ENCODE results near the gene ROBO1. TPM values are rescaled to one million over a fixed set of nuclear protein-coding genes. Genes with fewer than 3 reads are reported as not detected.

Gene ROBO1
- total RNA-seq, 1 donor: 69.8 TPM

- Histone ChIP-seq H2AFZ (ENCODE audit: low read length) (no peak overlapping the region), H4K20me1 (ENCODE audit: insufficient read depth, low read length) (no peaks in the 10 kb centered on the region), H3K4me1 (ENCODE audit: insufficient read depth, low read length) (no peaks in the 10 kb centered on the region), H3K4me2 (ENCODE audit: insufficient read depth, low read length) (no peak overlapping the region), H3K36me3 (ENCODE audit: insufficient read depth, low read length) (no peaks in the 10 kb centered on the region), H3K27me3 (ENCODE audit: insufficient read depth, low read length) (no peaks in the 10 kb centered on the region), H3K79me2 (ENCODE audit: insufficient read depth, low read length) (no peaks in the 10 kb centered on the region), H3K4me3 (ENCODE audit: insufficient read depth, low read length) (no peak overlapping the region), H3K9me3 (ENCODE audit: low read depth, low read length) (no peaks in the 10 kb centered on the region), H3K27ac (ENCODE audit: low read depth, low read length) (no peak overlapping the region)
- no peak for DNase-seq (ENCODE audit: insufficient read length, low spot score, missing footprints)
- TF ChIP-seq CTCF (IDR thresholded peaks at IDR 0.05; ENCODE audit: extremely low read depth, low read depth, low read length): no peak
These were observed 656.3 kb downstream of the ROBO1 start for GRCh38 chr3:79111375-79112052.

GRCh38 chr3:79109754-79110153 lies 658.0 kb downstream of the ROBO1 start:
- Histone ChIP-seq H2AFZ (ENCODE audit: low read length) (no peak overlapping the region), H3K4me3 (ENCODE audit: insufficient read depth, low read length) (no peak overlapping the region), H3K4me1 (ENCODE audit: insufficient read depth, low read length) (no peaks in the 10 kb centered on the region), H3K27me3 (ENCODE audit: insufficient read depth, low read length) (no peaks in the 10 kb centered on the region), H3K36me3 (ENCODE audit: insufficient read depth, low read length) (no peaks in the 10 kb centered on the region), H3K4me2 (ENCODE audit: insufficient read depth, low read length) (no peak overlapping the region), H3K79me2 (ENCODE audit: insufficient read depth, low read length) (no peaks in the 10 kb centered on the region), H3K27ac (ENCODE audit: low read depth, low read length) (no peak overlapping the region), H4K20me1 (ENCODE audit: insufficient read depth, low read length) (no peaks in the 10 kb centered on the region), H3K9me3 (ENCODE audit: low read depth, low read length) (no peaks in the 10 kb centered on the region)
- no peak for TF ChIP-seq CTCF (IDR thresholded peaks at IDR 0.05; ENCODE audit: extremely low read depth, low read depth, low read length)
- peak; percentile 31 for DNase-seq (ENCODE audit: insufficient read length, low spot score, missing footprints)

GRCh38 chr3:79103307-79103706 lies 664.5 kb downstream of the ROBO1 start:
- no peak overlapping the region for H3K27ac ChIP-seq (ENCODE audit: low read depth, low read length)
- H3K4me3 ChIP-seq (ENCODE audit: insufficient read depth, low read length): no peak overlapping the region
- TF ChIP-seq CTCF (IDR thresholded peaks at IDR 0.05; ENCODE audit: extremely low read depth, low read depth, low read length): no peak
- H3K27me3 ChIP-seq (ENCODE audit: insufficient read depth, low read length): no peaks in the 10 kb centered on the region
- H3K4me1 ChIP-seq (ENCODE audit: insufficient read depth, low read length): no peaks in the 10 kb centered on the region
- no peak for DNase-seq (ENCODE audit: insufficient read length, low spot score, missing footprints)
- no peaks in the 10 kb centered on the region for H3K79me2 ChIP-seq (ENCODE audit: insufficient read depth, low read length)
- no peak overlapping the region for H3K4me2 ChIP-seq (ENCODE audit: insufficient read depth, low read length)
- H2AFZ ChIP-seq (ENCODE audit: low read length): no peak overlapping the region
- no peaks in the 10 kb centered on the region for H3K36me3 ChIP-seq (ENCODE audit: insufficient read depth, low read length)
- H4K20me1 ChIP-seq (ENCODE audit: insufficient read depth, low read length): no peaks in the 10 kb centered on the region
- no peaks in the 10 kb centered on the region for H3K9me3 ChIP-seq (ENCODE audit: low read depth, low read length)

GRCh38 chr3:79097964-79098660 lies 669.7 kb downstream of the ROBO1 start:
- H3K27me3 ChIP-seq (ENCODE audit: insufficient read depth, low read length): no peaks in the 10 kb centered on the region
- H4K20me1 ChIP-seq (ENCODE audit: insufficient read depth, low read length): no peaks in the 10 kb centered on the region
- no peak overlapping the region for H3K27ac ChIP-seq (ENCODE audit: low read depth, low read length)
- no peak overlapping the region for H3K4me3 ChIP-seq (ENCODE audit: insufficient read depth, low read length)
- no peak for DNase-seq (ENCODE audit: insufficient read length, low spot score, missing footprints)
- TF ChIP-seq CTCF (IDR thresholded peaks at IDR 0.05; ENCODE audit: extremely low read depth, low read depth, low read length): no peak
- no peak overlapping the region for H2AFZ ChIP-seq (ENCODE audit: low read length)
- no peaks in the 10 kb centered on the region for H3K36me3 ChIP-seq (ENCODE audit: insufficient read depth, low read length)
- H3K4me2 ChIP-seq (ENCODE audit: insufficient read depth, low read length): no peak overlapping the region
- no peaks in the 10 kb centered on the region for H3K9me3 ChIP-seq (ENCODE audit: low read depth, low read length)
- H3K79me2 ChIP-seq (ENCODE audit: insufficient read depth, low read length): no peaks in the 10 kb centered on the region
- no peaks in the 10 kb centered on the region for H3K4me1 ChIP-seq (ENCODE audit: insufficient read depth, low read length)
